ENCODE measurements around the gene PPARA.

DNA sequence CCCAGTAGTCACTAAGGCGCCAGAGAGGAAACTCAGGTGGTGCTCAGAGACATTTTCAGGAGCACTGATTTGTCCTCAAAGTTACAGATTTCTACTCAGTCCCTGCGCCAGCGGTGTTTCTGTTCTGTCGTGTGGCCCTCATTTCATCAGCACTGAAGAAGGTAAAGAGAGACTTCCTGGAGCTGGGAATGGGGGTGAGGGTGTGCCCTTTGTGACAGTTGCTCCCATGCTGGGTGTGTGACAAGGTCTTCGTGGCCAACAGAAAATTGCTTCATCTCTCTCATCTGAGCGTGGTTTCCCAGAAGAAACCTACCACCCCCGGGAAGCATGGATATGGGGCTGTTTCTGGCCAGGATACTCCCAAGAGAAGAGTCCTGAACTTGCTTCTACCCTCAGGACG, 2.0 kb upstream of the PPARA start:
- TF ChIP-seq GATA3 (IDR thresholded peaks at IDR 0.05; ENCODE audit: low read depth, low read length), result no peak
- no peak for TF ChIP-seq GATA2 (IDR thresholded peaks at IDR 0.05; ENCODE audit: low read depth, low read length)

Data from SH-SY5Y (cell line).